ENCODE data around the gene PANK2.

GRCh38 chr20:3885715-3886114, 3.5 kb upstream of the PANK2 start:
- no peak for TF ChIP-seq CTCF (IDR thresholded peaks at IDR 0.05 in 8 of 11, conservative IDR thresholded peaks at IDR 0.05 in 3 of 11)
- TF ChIP-seq POLR2AphosphoS5 (IDR thresholded peaks at IDR 0.05) = no peak

Data from spleen (tissue), 7 donors.